Endometrium (tissue), 2 donors: ENCODE results near the gene RXRB.
A peak's percentile ranks its signal among the peaks of the same experiment; 100 is the strongest.
"Not testable (repeated sequence)": the region's sequence is repeated elsewhere in the genome, so short reads cannot be mapped to it uniquely, and the experiment has no call there.

Experiments used
- FAIRE-seq: peaks from 2 replicates; lab custom pipeline; 2012; peaks lifted over from hg19 to GRCh38; lab: Jason Lieb, UNC
- donor health status: control.
- donor health status: control.

RXRB gene

GRCh38 chr6:33161354-33162331, 38.8 kb downstream of the RXRB start:
- no peak for FAIRE-seq

- FAIRE-seq = no peak
These were observed 39.6 kb downstream of the RXRB start for GRCh38 chr6:33160728-33161344.

GRCh38 chr6:33160096-33160495, 40.4 kb downstream of the RXRB start:
- no peak for FAIRE-seq

GRCh38 chr6:33156964-33157363, 43.5 kb downstream of the RXRB start:
- FAIRE-seq = no peak

- FAIRE-seq = no peak
These were observed 43.9 kb downstream of the RXRB start for GRCh38 chr6:33156561-33156960.

- FAIRE-seq = no peak
These were observed 46.1 kb downstream of the RXRB start for GRCh38 chr6:33154349-33154748.

GRCh38 chr6:33151050-33151449, 49.4 kb downstream of the RXRB start:
- no peak for FAIRE-seq

GRCh38 chr6:33150560-33150959, 49.9 kb downstream of the RXRB start:
- not testable (repeated sequence) for FAIRE-seq

- FAIRE-seq = peak; percentile 94
These were observed 52.4 kb downstream of the RXRB start for GRCh38 chr6:33147807-33148666.

- no peak for FAIRE-seq
These were observed 56.1 kb downstream of the RXRB start for GRCh38 chr6:33144373-33144772.
